Ishikawa (cell line): ENCODE results near the gene RAB1B.

Source experiments
- EP300 ChIP-seq: IDR thresholded peaks from 2 replicates; pipeline ENCODE4 v1.6.1; 2012; ENCODE audit warnings: borderline replicate concordance
- FOXM1 ChIP-seq: IDR thresholded peaks from 2 replicates; pipeline ENCODE4 v1.6.1; 2012; ENCODE audit warnings: low read depth, borderline replicate concordance
- TAF1 ChIP-seq: IDR thresholded peaks from 2 replicates; pipeline ENCODE4 v1.6.1; 2012; ENCODE audit warnings: low read depth, mild to moderate bottlenecking

- TF ChIP-seq TAF1, result no peak
- TF ChIP-seq EP300, result no peak
- TF ChIP-seq FOXM1, result no peak
Measured at GRCh38 chr11:66267039-66267378, 1.4 kb upstream of the RAB1B start.
